ENCODE measurements around the gene PPP1R12B.
"Not testable (repeated sequence)": the region's sequence is repeated elsewhere in the genome, so short reads cannot be mapped to it uniquely, and the experiment has no call there.

Gene PPP1R12B

GRCh38 chr1:202540014-202540413 is 191.5 kb downstream of the PPP1R12B start:
- DNase-seq = no peak

GRCh38 chr1:202540448-202540847 is 191.9 kb downstream of the PPP1R12B start:
- DNase-seq = no peak

- not testable (repeated sequence) for DNase-seq
Observed at GRCh38 chr1:202540858-202541257, 192.4 kb downstream of the PPP1R12B start.

GRCh38 chr1:202542415-202542814 is 193.9 kb downstream of the PPP1R12B start:
- DNase-seq = not testable (repeated sequence)

GRCh38 chr1:202543537-202543936 is 195.0 kb downstream of the PPP1R12B start:
- not testable (repeated sequence) for DNase-seq

GRCh38 chr1:202544766-202545449 is 196.4 kb downstream of the PPP1R12B start:
- not testable (repeated sequence) for DNase-seq

- DNase-seq = not testable (repeated sequence)
Observed at GRCh38 chr1:202545647-202546303, 197.3 kb downstream of the PPP1R12B start.

GRCh38 chr1:202546377-202546776 is 197.9 kb downstream of the PPP1R12B start:
- DNase-seq = not testable (repeated sequence)

GRCh38 chr1:202546796-202547195 is 198.3 kb downstream of the PPP1R12B start:
- not testable (repeated sequence) for DNase-seq

- no peak for DNase-seq
Observed at GRCh38 chr1:202547215-202547614, 198.7 kb downstream of the PPP1R12B start.

GRCh38 chr1:202550088-202550487 is 201.6 kb downstream of the PPP1R12B start:
- DNase-seq = not testable (repeated sequence)

- DNase-seq = peak; percentile 62
Observed at GRCh38 chr1:202551683-202552082, 203.2 kb downstream of the PPP1R12B start.

GRCh38 chr1:202552615-202553014 is 204.1 kb downstream of the PPP1R12B start:
- not testable (repeated sequence) for DNase-seq

GRCh38 chr1:202553078-202553477 is 204.6 kb downstream of the PPP1R12B start:
- not testable (repeated sequence) for DNase-seq

GRCh38 chr1:202553560-202554038 is 205.1 kb downstream of the PPP1R12B start:
- no peak for DNase-seq

- DNase-seq = not testable (repeated sequence)
Observed at GRCh38 chr1:202554619-202555018, 206.1 kb downstream of the PPP1R12B start.

GRCh38 chr1:202556037-202556436 is 207.5 kb downstream of the PPP1R12B start:
- not testable (repeated sequence) for DNase-seq

- DNase-seq = not testable (repeated sequence)
Observed at GRCh38 chr1:202557662-202558061, 209.2 kb downstream of the PPP1R12B start.

GRCh38 chr1:202561240-202561639 is 212.7 kb downstream of the PPP1R12B start:
- no peak for DNase-seq

GRCh38 chr1:202561726-202562443 is 213.4 kb downstream of the PPP1R12B start:
- no peak for DNase-seq

GRCh38 chr1:202562444-202563060 is 214.1 kb downstream of the PPP1R12B start:
- DNase-seq = peak; percentile 69

- DNase-seq = no peak
Observed at GRCh38 chr1:202563818-202564217, 215.3 kb downstream of the PPP1R12B start.

GRCh38 chr1:202564958-202565495 is 216.5 kb downstream of the PPP1R12B start:
- no peak for DNase-seq
